22Rv1 (cell line): ENCODE measurements around the gene ACBD7.

Experiments used
- ZFX ChIP-seq: fragments of 450-650 bp; IDR thresholded peaks from 2 replicates; pipeline ENCODE4 v1.6.1; 2017; ENCODE audit warnings: antibody characterized with exemption, borderline replicate concordance
- TF ChIP-seq, protein P1 (sequence below): fragments of 450-650 bp; IDR thresholded peaks from 2 replicates; pipeline ENCODE4 v1.5.1; 2017; ENCODE audit warnings: mild to moderate bottlenecking

DNA sequence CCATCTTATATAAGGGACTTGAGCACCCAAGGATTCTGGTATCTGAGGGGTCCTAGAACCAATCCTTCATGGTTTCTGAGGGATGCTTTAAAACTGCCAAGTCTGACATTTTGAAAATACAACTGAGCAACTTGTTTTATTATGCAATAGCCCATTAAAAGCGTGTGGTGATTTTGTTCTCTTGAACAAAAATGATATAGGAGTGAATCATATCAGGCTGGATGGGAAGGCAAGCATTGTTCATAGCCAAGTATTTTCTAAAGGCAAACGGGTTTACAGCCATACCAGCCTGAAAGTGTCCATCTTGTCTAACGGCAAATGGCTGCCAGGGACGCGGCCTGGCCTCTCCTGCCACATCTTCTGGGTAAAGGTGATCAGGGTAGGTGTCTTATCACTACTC lies 31.9 kb upstream of the ACBD7 start:
- TF ChIP-seq, protein P1, sequence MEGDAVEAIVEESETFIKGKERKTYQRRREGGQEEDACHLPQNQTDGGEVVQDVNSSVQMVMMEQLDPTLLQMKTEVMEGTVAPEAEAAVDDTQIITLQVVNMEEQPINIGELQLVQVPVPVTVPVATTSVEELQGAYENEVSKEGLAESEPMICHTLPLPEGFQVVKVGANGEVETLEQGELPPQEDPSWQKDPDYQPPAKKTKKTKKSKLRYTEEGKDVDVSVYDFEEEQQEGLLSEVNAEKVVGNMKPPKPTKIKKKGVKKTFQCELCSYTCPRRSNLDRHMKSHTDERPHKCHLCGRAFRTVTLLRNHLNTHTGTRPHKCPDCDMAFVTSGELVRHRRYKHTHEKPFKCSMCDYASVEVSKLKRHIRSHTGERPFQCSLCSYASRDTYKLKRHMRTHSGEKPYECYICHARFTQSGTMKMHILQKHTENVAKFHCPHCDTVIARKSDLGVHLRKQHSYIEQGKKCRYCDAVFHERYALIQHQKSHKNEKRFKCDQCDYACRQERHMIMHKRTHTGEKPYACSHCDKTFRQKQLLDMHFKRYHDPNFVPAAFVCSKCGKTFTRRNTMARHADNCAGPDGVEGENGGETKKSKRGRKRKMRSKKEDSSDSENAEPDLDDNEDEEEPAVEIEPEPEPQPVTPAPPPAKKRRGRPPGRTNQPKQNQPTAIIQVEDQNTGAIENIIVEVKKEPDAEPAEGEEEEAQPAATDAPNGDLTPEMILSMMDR = no peak
- no peak for TF ChIP-seq ZFX
